Measurements from ENCODE around the gene GOLPH3. TPM values are rescaled to one million over a fixed set of nuclear protein-coding genes. Genes with fewer than 3 reads are reported as not detected.
A peak's percentile ranks its signal among the peaks of the same experiment; 100 is the strongest.

GOLPH3 gene
- total RNA-seq, 1 experiment from 2014 or later: 69.2 TPM

DNA sequence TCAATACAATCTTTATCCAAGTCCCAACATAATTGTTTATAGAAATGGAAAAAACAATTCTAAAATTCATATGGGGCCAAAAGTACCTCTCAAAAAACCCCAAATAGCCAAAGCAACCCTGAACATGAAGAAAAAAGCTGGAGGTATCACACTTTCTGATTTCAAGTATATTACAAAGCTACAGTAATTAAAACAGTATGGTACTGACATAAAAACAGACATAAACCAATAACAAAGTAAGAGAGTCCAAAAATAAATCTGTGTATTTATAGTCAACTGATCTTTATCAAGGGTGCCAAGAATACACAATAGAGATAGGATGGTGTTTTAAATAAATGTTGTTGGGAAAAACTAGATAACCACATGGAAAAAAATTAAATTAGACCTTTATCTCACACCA lies 13.6 kb upstream of the GOLPH3 start:
- ATAC-seq (no peak), DNase-seq (ENCODE audit: low read depth, low spot score) (no peak)
- TF ChIP-seq CEBPB (IDR thresholded peaks at IDR 0.05; ENCODE audit: low read depth) (no peak), CBX3 (IDR thresholded peaks at IDR 0.05; ENCODE audit: low read depth) (0 out of 2 replicates have a peak, but pooled peaks have one; percentile 13), YY1 (IDR thresholded peaks at IDR 0.05; ENCODE audit: extremely low read depth, insufficient replicate concordance, low read depth, low read length) (no peak)
- TF ChIP-seq, protein P1, sequence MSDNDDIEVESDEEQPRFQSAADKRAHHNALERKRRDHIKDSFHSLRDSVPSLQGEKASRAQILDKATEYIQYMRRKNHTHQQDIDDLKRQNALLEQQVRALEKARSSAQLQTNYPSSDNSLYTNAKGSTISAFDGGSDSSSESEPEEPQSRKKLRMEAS (IDR thresholded peaks at IDR 0.05): no peak
- intact Hi-C loops (cut with micrococcal nuclease): no loop called here
- Histone ChIP-seq H4K20me1 (ENCODE audit: insufficient read depth) (no peaks in the 10 kb centered on the region), H3K4me3 (replicated peaks in 1 of 2; ENCODE audit: low read depth in 1 of 2, low read length in 2 of 2) (no peak overlapping the region), H3K9me2 (ENCODE audit: insufficient read depth) (no peaks in the 10 kb centered on the region), H3K79me2 (ENCODE audit: insufficient read depth, low read length) (no peaks in the 10 kb centered on the region), H3K27me3 (ENCODE audit: insufficient read depth, low read length) (no peaks in the 10 kb centered on the region), H3K4me2 (ENCODE audit: low read length) (no peak overlapping the region), H2AFZ (ENCODE audit: low read depth, low read length, poor library complexity, severe bottlenecking) (no peak overlapping the region), H3K4me1 (ENCODE audit: control insufficient read depth in 1 of 2, insufficient read depth in 2 of 2, low read length in 2 of 2) (no peaks in the 10 kb centered on the region), H3K27ac (ENCODE audit: low read depth, low read length) (no peak overlapping the region), H3K36me3 (ENCODE audit: control insufficient read depth in 1 of 2, insufficient read depth in 2 of 2, low read length in 2 of 2) (no peaks in the 10 kb centered on the region), H3K9ac (ENCODE audit: low read length) (no peak overlapping the region), H3K9me3 (ENCODE audit: control insufficient read depth in 1 of 2, insufficient read depth in 1 of 2, low read depth in 1 of 2, low read length in 2 of 2) (no peaks in the 10 kb centered on the region)
- ChIA-PET POLR2A (no interaction called here), CTCF (no interaction called here), RAD21 (ENCODE audit: low non-redundant PET in 1 of 2, low total read pairs in 2 of 2, uncharacterized antibody in 2 of 2, unreplicated experiment in 2 of 2) (no interaction called here)
- no TSS peak for BruUV-seq (replicated peaks)

DNA sequence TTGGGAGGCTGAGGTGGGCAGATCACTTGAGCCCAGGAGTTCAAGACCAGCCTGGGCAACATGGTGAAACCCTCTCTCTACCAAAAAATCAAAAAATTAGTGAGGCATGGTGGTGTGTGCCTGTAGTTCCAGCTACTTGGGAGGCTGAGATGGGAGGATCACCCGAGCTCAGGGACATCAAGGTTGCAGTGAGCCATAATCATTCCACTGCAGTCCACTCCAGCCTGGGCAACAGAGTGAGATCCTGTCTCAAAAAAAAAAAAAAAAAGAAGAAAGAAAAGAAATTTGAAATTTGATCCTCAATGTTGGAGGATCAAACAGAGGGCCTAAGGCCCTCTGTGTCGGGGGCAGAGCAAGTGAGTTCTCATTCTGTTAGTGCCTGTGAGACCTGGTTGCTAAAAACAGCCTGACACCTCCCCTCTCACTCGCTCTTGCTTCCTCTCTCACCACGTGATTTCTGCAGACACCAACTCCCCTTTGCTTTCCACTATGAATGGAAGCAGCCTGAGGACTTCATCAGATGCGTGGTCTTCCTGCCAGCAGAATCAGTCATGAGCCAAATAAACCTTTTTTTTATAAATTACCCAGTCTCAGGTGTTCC lies 8.4 kb upstream of the GOLPH3 start:
- no peaks in the 10 kb centered on the region for H3K36me3 ChIP-seq (ENCODE audit: control insufficient read depth in 1 of 2, insufficient read depth in 2 of 2, low read length in 2 of 2)
- intact Hi-C loops (cut with micrococcal nuclease): no loop called here
- ATAC-seq (no peak), DNase-seq (ENCODE audit: low read depth, low spot score) (no peak)
- no peak overlapping the region for H3K27ac ChIP-seq (ENCODE audit: low read depth, low read length)
- no peak overlapping the region for H2AFZ ChIP-seq (ENCODE audit: low read depth, low read length, poor library complexity, severe bottlenecking)
- no peaks in the 10 kb centered on the region for H3K79me2 ChIP-seq (ENCODE audit: insufficient read depth, low read length)
- H3K9ac ChIP-seq (ENCODE audit: low read length): no peak overlapping the region
- H3K4me3 ChIP-seq (replicated peaks in 1 of 2; ENCODE audit: low read depth in 1 of 2, low read length in 2 of 2): no peak overlapping the region
- H3K9me3 ChIP-seq (ENCODE audit: control insufficient read depth in 1 of 2, insufficient read depth in 1 of 2, low read depth in 1 of 2, low read length in 2 of 2): no peaks in the 10 kb centered on the region
- H4K20me1 ChIP-seq (ENCODE audit: insufficient read depth): no peaks in the 10 kb centered on the region
- ChIA-PET CTCF (no interaction called here), POLR2A (no interaction called here), RAD21 (ENCODE audit: low non-redundant PET in 1 of 2, low total read pairs in 2 of 2, uncharacterized antibody in 2 of 2, unreplicated experiment in 2 of 2) (no interaction called here)
- H3K27me3 ChIP-seq (ENCODE audit: insufficient read depth, low read length): no peaks in the 10 kb centered on the region
- BruUV-seq (replicated peaks): no TSS peak
- TF ChIP-seq TCF7L2 (IDR thresholded peaks at IDR 0.05; ENCODE audit: borderline replicate concordance, extremely low read depth, insufficient read depth, insufficient read length) (no peak), CEBPB (IDR thresholded peaks at IDR 0.05; ENCODE audit: low read depth) (no peak), EZH2phosphoT487 (IDR thresholded peaks at IDR 0.05; ENCODE audit: borderline replicate concordance) (no peak), SIN3A (IDR thresholded peaks at IDR 0.05; ENCODE audit: low read depth) (no peak), SP1 (IDR thresholded peaks at IDR 0.05; ENCODE audit: low read depth) (no peak), EGR1 (IDR thresholded peaks at IDR 0.05; ENCODE audit: low read depth) (no peak), ELF1 (IDR thresholded peaks at IDR 0.05; ENCODE audit: borderline replicate concordance, low read depth) (no peak), CBX3 (IDR thresholded peaks at IDR 0.05; ENCODE audit: low read depth) (no peak)
- TF ChIP-seq, protein P2, sequence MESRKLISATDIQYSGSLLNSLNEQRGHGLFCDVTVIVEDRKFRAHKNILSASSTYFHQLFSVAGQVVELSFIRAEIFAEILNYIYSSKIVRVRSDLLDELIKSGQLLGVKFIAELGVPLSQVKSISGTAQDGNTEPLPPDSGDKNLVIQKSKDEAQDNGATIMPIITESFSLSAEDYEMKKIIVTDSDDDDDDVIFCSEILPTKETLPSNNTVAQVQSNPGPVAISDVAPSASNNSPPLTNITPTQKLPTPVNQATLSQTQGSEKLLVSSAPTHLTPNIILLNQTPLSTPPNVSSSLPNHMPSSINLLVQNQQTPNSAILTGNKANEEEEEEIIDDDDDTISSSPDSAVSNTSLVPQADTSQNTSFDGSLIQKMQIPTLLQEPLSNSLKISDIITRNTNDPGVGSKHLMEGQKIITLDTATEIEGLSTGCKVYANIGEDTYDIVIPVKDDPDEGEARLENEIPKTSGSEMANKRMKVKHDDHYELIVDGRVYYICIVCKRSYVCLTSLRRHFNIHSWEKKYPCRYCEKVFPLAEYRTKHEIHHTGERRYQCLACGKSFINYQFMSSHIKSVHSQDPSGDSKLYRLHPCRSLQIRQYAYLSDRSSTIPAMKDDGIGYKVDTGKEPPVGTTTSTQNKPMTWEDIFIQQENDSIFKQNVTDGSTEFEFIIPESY (IDR thresholded peaks at IDR 0.05; ENCODE audit: extremely low read depth, insufficient replicate concordance, low read length): no peak
- TF ChIP-seq, protein P3, sequence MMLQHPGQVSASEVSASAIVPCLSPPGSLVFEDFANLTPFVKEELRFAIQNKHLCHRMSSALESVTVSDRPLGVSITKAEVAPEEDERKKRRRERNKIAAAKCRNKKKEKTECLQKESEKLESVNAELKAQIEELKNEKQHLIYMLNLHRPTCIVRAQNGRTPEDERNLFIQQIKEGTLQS (IDR thresholded peaks at IDR 0.05): no peak
- H3K9me2 ChIP-seq (ENCODE audit: insufficient read depth): no peaks in the 10 kb centered on the region
- H3K4me2 ChIP-seq (ENCODE audit: low read length): no peak overlapping the region
- no peaks in the 10 kb centered on the region for H3K4me1 ChIP-seq (ENCODE audit: control insufficient read depth in 1 of 2, insufficient read depth in 2 of 2, low read length in 2 of 2)

Measured in HCT116 (cell line).